Cerebellar nuclear complex (tissue), 1 donor: Measurements from ENCODE around the gene LRRC10.

Experiments used
- DNase-seq, 2 experiments: peaks; one replicate each; lab custom pipeline; 2025; lab: John Stamatoyannopoulos, UW

The LRRC10 gene

GRCh38 chr12:69569236-69569635 lies 41.5 kb downstream of the LRRC10 start:
- no peak for DNase-seq

GRCh38 chr12:69566603-69567002 lies 44.1 kb downstream of the LRRC10 start:
- DNase-seq: no peak

DNA sequence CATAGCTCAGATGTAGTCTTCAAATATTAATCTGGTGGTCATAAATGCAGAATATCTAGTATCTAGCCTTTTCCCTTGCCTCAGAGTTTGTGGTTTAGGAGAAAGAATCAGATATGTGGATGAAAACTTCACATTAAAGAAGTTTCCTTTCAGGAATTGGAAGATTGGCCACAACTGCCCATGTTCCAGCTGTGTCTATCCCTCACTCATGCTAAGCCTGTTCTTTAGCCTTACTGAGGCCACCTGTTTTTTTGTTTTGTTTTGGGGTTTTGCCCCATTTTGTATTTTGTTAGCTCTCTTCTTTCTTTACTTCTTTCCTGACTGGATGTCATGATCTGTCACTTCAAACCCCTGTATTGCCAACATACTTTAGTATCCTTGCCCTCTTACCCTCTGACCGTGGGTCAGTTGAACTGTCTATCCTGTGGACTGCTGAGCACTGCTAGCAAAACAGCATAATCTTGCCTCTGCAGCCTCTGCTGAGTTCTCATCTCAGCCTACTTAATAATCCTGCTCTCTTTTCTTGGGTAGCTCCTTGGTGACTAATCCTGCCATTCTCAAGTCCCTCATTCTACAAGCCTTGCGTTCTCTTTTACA lies 47.4 kb downstream of the LRRC10 start:
- no peak for DNase-seq
